Left lung (tissue), 14 donors: Measurements from ENCODE around the gene CHM. TPM values are rescaled to one million over a fixed set of nuclear protein-coding genes. Genes with fewer than 3 reads are reported as not detected.
A peak's percentile ranks its signal among the peaks of the same experiment; 100 is the strongest.

Source experiments
- ATAC-seq: fragments of 200-7000 bp; cut with Tn5 transposase; one replicate; pipeline ENCODE4 v1.9.1; 2020; ENCODE audit warnings: moderate library complexity
- DNase-seq, 4 donors: peaks; one replicate each; pipeline ENCODE4 v3.0.0-alpha.2; 2013 to 2020
- H3K27ac ChIP-seq, 2 donors: fragments of 200-600 bp; sonication (generic) in 1 of 2; one replicate each; pipeline versions ENCODE4 v1.5.0 to v1.8.0; 2020 to 2021
- H3K27me3 ChIP-seq, 2 donors: fragments of 200-600 bp; sonication (generic) in 1 of 2; one replicate each; pipeline versions ENCODE4 v1.5.0 to v1.8.0; 2020 to 2021
- H3K36me3 ChIP-seq, 2 donors: fragments of 200-600 bp; sonication (generic) in 1 of 2; one replicate each; pipeline versions ENCODE4 v1.5.0 to v1.8.0; 2020 to 2021
- H3K4me1 ChIP-seq, 2 donors: fragments of 200-600 bp; one replicate each; pipeline ENCODE4 v1.8.0; 2021
- H3K4me3 ChIP-seq, 2 donors: fragments of 200-600 bp; sonication (generic) in 1 of 2; one replicate each; pipeline versions ENCODE4 v1.5.0 to v1.8.0; 2020 to 2021; ENCODE audit warnings: mild to moderate bottlenecking in 1 of 2
- H3K9me3 ChIP-seq, 2 donors: fragments of 200-600 bp; sonication (generic) in 1 of 2; one replicate each; pipeline versions ENCODE4 v1.5.0 to v1.8.0; 2020 to 2021
- intact Hi-C, 2 donors: fragments of 100-400 bp; cut with DNase I; formaldehyde crosslinking; loops; one replicate each; pipeline versions ENCODE4 v1.11.2 to v1.14.2; 2022
- long read RNA-seq, 12 donors: library from polyadenylated mRNA in 2 of 12; unstranded in 2 of 12; transcript quantifications; one replicate each; pipeline ENCODE4 v2.0.0 and lab custom pipeline, GENCODE V29; 2019 to 2026
- polyA plus RNA-seq, 6 donors: library from polyadenylated mRNA; unstranded; fragments of 120-200 nt; gene quantifications; one replicate each; pipeline ENCODE4 v1.2.1, GENCODE V29; 2013; ENCODE audit not compliant: insufficient read length in 6 of 6
- total RNA-seq, 2 donors: library from RNA; stranded (reverse); fragmentation: NEBNext Ultra II Directional; extraction: Animal tissue kit (Norgen Biotek cat#: 25700); gene quantifications; one replicate each; pipeline ENCODE4 v1.2.1, GENCODE V29; 2021
- TF ChIP-seq, protein P1 (sequence below), 2 donors: fragments of 200-600 bp; sonication (generic) in 1 of 2; IDR thresholded peaks; one replicate each; pipeline versions ENCODE4 v1.5.0 to v1.8.0; 2021; ENCODE audit warnings: antibody characterized with exemption in 2 of 2
- donor health status: DM: no; HTN: yes; CAD: no.
- donor health status: DM: no; HTN: no; CAD: no.

CHM gene, protein sequence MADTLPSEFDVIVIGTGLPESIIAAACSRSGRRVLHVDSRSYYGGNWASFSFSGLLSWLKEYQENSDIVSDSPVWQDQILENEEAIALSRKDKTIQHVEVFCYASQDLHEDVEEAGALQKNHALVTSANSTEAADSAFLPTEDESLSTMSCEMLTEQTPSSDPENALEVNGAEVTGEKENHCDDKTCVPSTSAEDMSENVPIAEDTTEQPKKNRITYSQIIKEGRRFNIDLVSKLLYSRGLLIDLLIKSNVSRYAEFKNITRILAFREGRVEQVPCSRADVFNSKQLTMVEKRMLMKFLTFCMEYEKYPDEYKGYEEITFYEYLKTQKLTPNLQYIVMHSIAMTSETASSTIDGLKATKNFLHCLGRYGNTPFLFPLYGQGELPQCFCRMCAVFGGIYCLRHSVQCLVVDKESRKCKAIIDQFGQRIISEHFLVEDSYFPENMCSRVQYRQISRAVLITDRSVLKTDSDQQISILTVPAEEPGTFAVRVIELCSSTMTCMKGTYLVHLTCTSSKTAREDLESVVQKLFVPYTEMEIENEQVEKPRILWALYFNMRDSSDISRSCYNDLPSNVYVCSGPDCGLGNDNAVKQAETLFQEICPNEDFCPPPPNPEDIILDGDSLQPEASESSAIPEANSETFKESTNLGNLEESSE
- total RNA-seq, result 10 to 100 TPM; 21.0 to 25.2 TPM
- polyA plus RNA-seq, result 10 to 100 TPM; 19.6 to 24.6 (median 21.1) TPM
- long read RNA-seq, donor 1, full-length matches to known transcripts, result 2 of 2 reads
- long read RNA-seq, donor 1, partial matches to known transcripts, result 0 of 2 reads
- long read RNA-seq, donor 1, other reads (novel, unspliced or antisense), result 0 of 2 reads
- long read RNA-seq, donor 2, full-length matches to known transcripts, result 6 of 6 reads
- long read RNA-seq, donor 2, partial matches to known transcripts, result 0 of 6 reads
- long read RNA-seq, donor 2, other reads (novel, unspliced or antisense), result 0 of 6 reads
- long read RNA-seq, donor 3, full-length matches to known transcripts, result 1 of 1 reads
- long read RNA-seq, donor 3, partial matches to known transcripts, result 0 of 1 reads
- long read RNA-seq, donor 3, other reads (novel, unspliced or antisense), result 0 of 1 reads
- long read RNA-seq, donor 4, partial matches to known transcripts, result 12 of 17 reads
- long read RNA-seq, donor 4, other reads (novel, unspliced or antisense), result 3 of 17 reads
- long read RNA-seq, donor 5, result 0 reads
- long read RNA-seq, donor 6, partial matches to known transcripts, result 0 of 2 reads
- long read RNA-seq, donor 6, other reads (novel, unspliced or antisense), result 0 of 2 reads
- long read RNA-seq, donor 7, result 0 reads
- long read RNA-seq, donor 8, full-length matches to known transcripts, result 3 of 3 reads
- long read RNA-seq, donor 8, partial matches to known transcripts, result 0 of 3 reads
- long read RNA-seq, donor 8, other reads (novel, unspliced or antisense), result 0 of 3 reads
- long read RNA-seq, donor 9, result 0 reads
- long read RNA-seq, donor 10, partial matches to known transcripts, result 7 of 8 reads
- long read RNA-seq, donor 10, other reads (novel, unspliced or antisense), result 1 of 8 reads
- long read RNA-seq, donor 11, full-length matches to known transcripts, result 1 of 1 reads
- long read RNA-seq, donor 11, partial matches to known transcripts, result 0 of 1 reads
- long read RNA-seq, donor 11, other reads (novel, unspliced or antisense), result 0 of 1 reads
- long read RNA-seq, donor 12, full-length matches to known transcripts, result 2 of 2 reads
- long read RNA-seq, donor 12, partial matches to known transcripts, result 0 of 2 reads
- long read RNA-seq, donor 12, other reads (novel, unspliced or antisense), result 0 of 2 reads

DNA sequence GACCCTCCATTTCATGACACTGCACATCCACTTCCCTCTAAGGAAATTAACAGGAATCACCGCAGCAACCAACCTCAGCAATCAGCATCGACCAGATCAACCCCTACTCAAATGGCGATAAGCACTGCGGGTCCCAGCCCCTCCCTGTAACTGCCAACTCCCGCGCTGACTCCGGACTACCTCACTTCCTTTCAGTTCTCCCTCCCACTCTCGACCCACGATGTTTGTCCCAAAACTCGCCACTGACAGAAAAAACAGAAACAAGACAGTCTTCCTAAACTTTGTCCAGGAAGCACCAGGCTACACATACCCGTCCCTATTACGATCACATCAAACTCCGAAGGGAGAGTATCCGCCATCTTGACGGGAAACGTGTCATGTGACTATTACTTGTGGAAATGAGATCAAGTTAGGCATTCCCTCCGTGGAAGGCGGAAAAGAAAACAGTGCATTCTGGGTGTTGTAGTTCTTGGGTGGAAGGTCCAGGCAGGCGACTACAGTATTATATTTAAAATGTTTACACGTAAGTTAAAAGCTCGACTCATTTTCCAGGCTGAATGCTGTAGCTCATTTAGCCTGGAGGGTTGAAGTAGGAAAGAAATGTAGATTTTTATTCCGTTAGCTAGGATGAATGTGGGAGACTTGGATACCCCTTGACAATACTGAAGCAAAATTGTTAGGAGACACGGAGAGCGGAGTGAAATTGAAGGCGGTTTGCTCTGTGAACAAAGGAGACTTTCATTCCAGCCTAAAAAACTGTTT lies at the start of gene CHM:
TSS of gene CHM (minus strand) at position 385 of the 762 bp plus-strand sequence. CDS start at position 359, 26 bp downstream.
- peak; percentile 53 to 89 (median 70) for DNase-seq
- TF ChIP-seq, protein P1, sequence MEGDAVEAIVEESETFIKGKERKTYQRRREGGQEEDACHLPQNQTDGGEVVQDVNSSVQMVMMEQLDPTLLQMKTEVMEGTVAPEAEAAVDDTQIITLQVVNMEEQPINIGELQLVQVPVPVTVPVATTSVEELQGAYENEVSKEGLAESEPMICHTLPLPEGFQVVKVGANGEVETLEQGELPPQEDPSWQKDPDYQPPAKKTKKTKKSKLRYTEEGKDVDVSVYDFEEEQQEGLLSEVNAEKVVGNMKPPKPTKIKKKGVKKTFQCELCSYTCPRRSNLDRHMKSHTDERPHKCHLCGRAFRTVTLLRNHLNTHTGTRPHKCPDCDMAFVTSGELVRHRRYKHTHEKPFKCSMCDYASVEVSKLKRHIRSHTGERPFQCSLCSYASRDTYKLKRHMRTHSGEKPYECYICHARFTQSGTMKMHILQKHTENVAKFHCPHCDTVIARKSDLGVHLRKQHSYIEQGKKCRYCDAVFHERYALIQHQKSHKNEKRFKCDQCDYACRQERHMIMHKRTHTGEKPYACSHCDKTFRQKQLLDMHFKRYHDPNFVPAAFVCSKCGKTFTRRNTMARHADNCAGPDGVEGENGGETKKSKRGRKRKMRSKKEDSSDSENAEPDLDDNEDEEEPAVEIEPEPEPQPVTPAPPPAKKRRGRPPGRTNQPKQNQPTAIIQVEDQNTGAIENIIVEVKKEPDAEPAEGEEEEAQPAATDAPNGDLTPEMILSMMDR (IDR thresholded peaks at IDR 0.05), result no peak
- H3K27me3 ChIP-seq, result peaks cover 0 to 3% of the 10 kb centered on the region in 2 donors
- H3K4me1 ChIP-seq, result peaks cover 0 to 10% of the 10 kb centered on the region in 2 donors
- intact Hi-C loops, result no loop called here
- no peaks in the 10 kb centered on the region for H3K36me3 ChIP-seq
- peak; percentile 99 for ATAC-seq
- peak within 1 kb of the TSS; percentile 40 to 54 for H3K4me3 ChIP-seq
- H3K9me3 ChIP-seq, result no peaks in the 10 kb centered on the region
- peak within 1 kb of the TSS; percentile 78 to 89 for H3K27ac ChIP-seq

DNA sequence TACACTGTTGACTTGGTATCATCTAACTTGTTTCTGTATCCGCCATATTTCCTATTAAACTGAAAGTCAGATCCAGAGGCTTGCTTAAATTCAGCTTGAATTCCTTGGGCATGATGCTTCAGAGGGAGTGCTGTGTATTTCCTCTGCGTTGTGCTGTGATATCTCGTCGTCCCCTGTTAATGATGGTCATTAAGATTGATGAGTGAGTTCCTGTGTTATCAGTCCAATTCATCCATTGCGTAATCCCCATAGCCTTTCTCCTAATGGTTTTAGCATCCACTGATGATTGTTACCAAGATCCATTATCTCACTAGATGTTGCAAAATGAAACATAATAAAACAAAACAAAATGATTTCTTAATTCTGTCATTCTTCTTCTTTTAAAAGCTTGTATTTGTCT lies 31.3 kb upstream of the CHM start:
- H3K27me3 ChIP-seq, result peaks cover 0 to 3% of the 10 kb centered on the region in 2 donors
- TF ChIP-seq, protein P1 (IDR thresholded peaks at IDR 0.05), result no peak
- H3K36me3 ChIP-seq, result no peaks in the 10 kb centered on the region
- H3K9me3 ChIP-seq, result no peaks in the 10 kb centered on the region
- H3K4me3 ChIP-seq, result no peak overlapping the region
- intact Hi-C loops, result no loop called here
- H3K4me1 ChIP-seq, result no peaks in the 10 kb centered on the region
- DNase-seq (no peak), ATAC-seq (no peak)
- H3K27ac ChIP-seq, result no peak overlapping the region

DNA sequence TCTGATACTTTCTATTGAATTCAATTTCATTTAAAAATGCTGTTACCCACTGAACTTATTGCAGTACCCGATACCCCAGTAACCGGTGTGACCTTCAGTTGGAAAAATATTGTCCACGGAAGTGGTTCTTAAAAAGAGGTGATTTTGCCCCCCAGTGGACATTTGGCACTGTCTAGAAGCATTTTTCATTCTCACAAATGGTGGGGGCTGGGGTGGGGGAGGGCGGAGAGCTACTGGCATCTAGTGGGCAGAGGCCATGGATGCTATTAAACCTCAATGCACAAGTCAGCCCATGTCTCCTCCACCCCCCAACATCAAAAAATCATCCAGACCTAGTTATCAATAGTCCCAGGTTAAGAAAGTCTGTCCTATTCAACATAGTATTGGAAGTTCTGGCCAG lies 19.6 kb upstream of the CHM start:
- no peak for ATAC-seq
- TF ChIP-seq, protein P1 (IDR thresholded peaks at IDR 0.05), result no peak
- intact Hi-C loops, result no loop called here
- no peaks in the 10 kb centered on the region for H3K27me3 ChIP-seq
- H3K27ac ChIP-seq, result no peak overlapping the region
- no peaks in the 10 kb centered on the region for H3K4me1 ChIP-seq
- no peaks in the 10 kb centered on the region for H3K36me3 ChIP-seq
- no peaks in the 10 kb centered on the region for H3K9me3 ChIP-seq
- no peak for DNase-seq
- H3K4me3 ChIP-seq, result no peak overlapping the region

DNA sequence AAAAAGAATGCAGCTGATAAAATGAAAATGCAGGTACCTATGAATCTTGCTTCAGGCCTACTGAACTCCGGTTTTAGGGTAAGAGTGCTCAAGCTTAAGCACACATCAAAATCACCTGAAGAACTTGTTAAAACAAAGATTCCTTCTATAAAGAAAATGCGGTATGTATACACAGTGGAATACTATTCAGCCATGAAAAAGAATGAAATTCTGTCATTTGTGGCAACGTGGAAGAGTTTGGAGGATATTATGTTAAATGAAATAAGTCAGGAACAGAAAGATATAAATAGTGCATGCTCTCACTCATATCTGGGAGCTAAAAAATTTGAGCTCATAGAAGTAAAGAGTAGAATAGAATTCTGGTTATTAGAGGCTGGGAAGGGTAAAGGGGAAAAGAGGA lies 14.0 kb upstream of the CHM start:
- Histone ChIP-seq H3K4me1 (no peaks in the 10 kb centered on the region), H3K4me3 (no peak overlapping the region), H3K27me3 (no peaks in the 10 kb centered on the region), H3K27ac (no peak overlapping the region), H3K36me3 (no peaks in the 10 kb centered on the region), H3K9me3 (no peaks in the 10 kb centered on the region)
- intact Hi-C loops, result no loop called here
- ATAC-seq, result no peak
- TF ChIP-seq, protein P1 (IDR thresholded peaks at IDR 0.05), result no peak
- DNase-seq, result no peak
